Neuronal stem cell (in vitro differentiated cells): ENCODE measurements around the gene HAPLN3.

Source experiments
- DNase-seq: peaks from one replicate; pipeline ENCODE4 v3.0.0-alpha.2; 2013; ENCODE audit warnings: low spot score
- H2AFZ ChIP-seq: one replicate; pipeline ENCODE4 v1.6.1; 2013; ENCODE audit warnings: mild to moderate bottlenecking, low read length, inconsistent platforms
- H2AK5ac ChIP-seq: 2 replicates; pipeline ENCODE4 v1.6.1; 2013; ENCODE audit warnings: low read depth, mild to moderate bottlenecking, inconsistent platforms, low read length, moderate library complexity, mixed read lengths
- H2BK120ac ChIP-seq: 2 replicates; pipeline ENCODE4 v1.6.1; 2013; ENCODE audit warnings: low read depth, mild to moderate bottlenecking, inconsistent platforms, low read length, moderate library complexity, mixed read lengths
- H2BK12ac ChIP-seq: one replicate; pipeline ENCODE4 v1.6.1; 2013; ENCODE audit warnings: low read length, inconsistent platforms
- H2BK15ac ChIP-seq: 2 replicates; pipeline ENCODE4 v1.6.1; 2013; ENCODE audit warnings: mild to moderate bottlenecking, low read length, inconsistent platforms, mixed read lengths
- H2BK5ac ChIP-seq: one replicate; pipeline ENCODE4 v1.6.1; 2013; ENCODE audit warnings: inconsistent platforms, mild to moderate bottlenecking, low read length, moderate library complexity
- H3K14ac ChIP-seq: one replicate; pipeline ENCODE4 v1.6.1; 2013; ENCODE audit warnings: low read length, inconsistent platforms
- H3K18ac ChIP-seq: 2 replicates; pipeline ENCODE4 v1.6.1; 2013; ENCODE audit warnings: low read length, inconsistent platforms
- H3K23ac ChIP-seq: 2 replicates; pipeline ENCODE4 v1.6.1; 2013; ENCODE audit warnings: low read depth, mild to moderate bottlenecking, mixed read lengths, low read length, inconsistent platforms; ENCODE audit not compliant: poor library complexity
- H3K27ac ChIP-seq: replicated peaks from 3 replicates; pipeline ENCODE4 v1.5.1; 2013; ENCODE audit warnings: low read length, inconsistent platforms
- H3K27me3 ChIP-seq, 3 experiments: 2 replicates each; pipeline ENCODE4 v1.6.1; 2013; ENCODE audit warnings: low read length in 3 of 3, mild to moderate bottlenecking in 2 of 3, inconsistent platforms in 1 of 3, low read depth in 1 of 3, mixed read lengths in 1 of 3, moderate library complexity in 1 of 3; ENCODE audit not compliant: control insufficient read depth in 3 of 3, insufficient read depth in 3 of 3
- H3K36me3 ChIP-seq, 2 donors: replicated peaks in 1 of 2; 2 replicates each; pipeline ENCODE4 v1.6.1; 2013; ENCODE audit warnings: low read length in 2 of 2; ENCODE audit not compliant: control insufficient read depth in 2 of 2, insufficient read depth in 2 of 2
- H3K4ac ChIP-seq: 2 replicates; pipeline ENCODE4 v1.6.1; 2013; ENCODE audit warnings: inconsistent platforms, mild to moderate bottlenecking, low read length, moderate library complexity
- H3K4me1 ChIP-seq, 2 donors: 1 replicate in 1 of 2; 2 replicates in 1 of 2; pipeline ENCODE4 v1.6.1; 2013; ENCODE audit warnings: low read length in 2 of 2, low read depth in 1 of 2; ENCODE audit not compliant: control insufficient read depth in 2 of 2, insufficient read depth in 1 of 2
- H3K4me2 ChIP-seq: one replicate; pipeline ENCODE4 v1.6.1; 2013; ENCODE audit warnings: mild to moderate bottlenecking, low read length, inconsistent platforms; ENCODE audit not compliant: insufficient read depth, poor library complexity, severe bottlenecking
- H3K4me3 ChIP-seq, 2 donors: 2 replicates each; pipeline ENCODE4 v1.5.1; 2013; ENCODE audit warnings: low read length in 2 of 2, mild to moderate bottlenecking in 2 of 2, inconsistent platforms in 1 of 2, moderate library complexity in 1 of 2
- H3K79me1 ChIP-seq: one replicate; pipeline ENCODE4 v1.6.1; 2013; ENCODE audit warnings: low read depth, mild to moderate bottlenecking, inconsistent platforms, low read length, moderate library complexity
- H3K9ac ChIP-seq: one replicate; pipeline ENCODE4 v1.6.1; 2013; ENCODE audit warnings: mild to moderate bottlenecking, low read depth, low read length, inconsistent platforms; ENCODE audit not compliant: poor library complexity
- H3K9me3 ChIP-seq, 2 donors: replicated peaks in 1 of 2; 2 replicates each; pipeline versions ENCODE3 to v1.6.1; 2013; ENCODE audit warnings: low read length in 2 of 2, mild to moderate bottlenecking in 2 of 2, inconsistent platforms in 1 of 2, low read depth in 1 of 2, mixed read lengths in 1 of 2, moderate library complexity in 1 of 2; ENCODE audit not compliant: control insufficient read depth in 2 of 2, insufficient read depth in 1 of 2
- H4K8ac ChIP-seq: one replicate; pipeline ENCODE4 v1.6.1; 2013; ENCODE audit warnings: low read depth, mild to moderate bottlenecking, inconsistent platforms, low read length, moderate library complexity
- H4K91ac ChIP-seq: one replicate; pipeline ENCODE4 v1.6.1; 2013; ENCODE audit warnings: low read length, low read depth, mild to moderate bottlenecking, inconsistent platforms; ENCODE audit not compliant: poor library complexity
- WGBS, 2 donors: extraction: QIAGEN DNeasy Blood & Tissue Kit; methylation state at CpG; one replicate each; pipeline ENCODE4 v1.1.7; 2013; ENCODE audit warnings: missing lambda C conversion rate in 2 of 2, mixed read lengths in 1 of 2; ENCODE audit not compliant: insufficient read length in 2 of 2, insufficient replicate concordance in 1 of 2; ENCODE audit errors: extremely low coverage in 2 of 2; 5-methylcytosine and 5-hydroxymethylcytosine counted together

The HAPLN3 gene

GRCh38 chr15:88847144-88847543, 48.2 kb downstream of the HAPLN3 start:
- no peak for DNase-seq
- no peaks in the 10 kb centered on the region for H3K36me3 ChIP-seq
- no peak overlapping the region for H3K4ac ChIP-seq
- peak overlapping the region; percentile 42 for H2BK5ac ChIP-seq
- H3K27ac ChIP-seq: no peak overlapping the region
- no peak overlapping the region for H2BK15ac ChIP-seq
- no peak overlapping the region for H3K4me2 ChIP-seq
- no peak overlapping the region for H2AFZ ChIP-seq
- no CpG with 5 or more reads among the region's 20 CpGs for WGBS, 2 donors
- no peak overlapping the region for H3K9ac ChIP-seq
- H3K79me1 ChIP-seq: no peaks in the 10 kb centered on the region
- H3K14ac ChIP-seq: peak overlapping the region; percentile 86
- H3K23ac ChIP-seq: no peak overlapping the region
- no peak overlapping the region for H2BK12ac ChIP-seq
- H2AK5ac ChIP-seq: peak overlapping the region; percentile 32
- no peak overlapping the region for H4K8ac ChIP-seq
- no peaks in the 10 kb centered on the region for H3K27me3 ChIP-seq
- no peaks in the 10 kb centered on the region for H3K9me3 ChIP-seq
- H4K91ac ChIP-seq: no peak overlapping the region
- H2BK120ac ChIP-seq: no peak overlapping the region
- no peaks in the 10 kb centered on the region for H3K4me1 ChIP-seq
- no peak overlapping the region for H3K18ac ChIP-seq
- H3K4me3 ChIP-seq: no peak overlapping the region

- H3K9me3 ChIP-seq: no peaks in the 10 kb centered on the region
These were observed 49.7 kb downstream of the HAPLN3 start for GRCh38 chr15:88845616-88846015.

GRCh38 chr15:88844749-88845386, 50.5 kb downstream of the HAPLN3 start:
- no peak for DNase-seq
- H3K18ac ChIP-seq: no peak overlapping the region
- no peak overlapping the region for H2AFZ ChIP-seq
- H3K4me1 ChIP-seq: no peaks in the 10 kb centered on the region
- H3K9me3 ChIP-seq: no peaks in the 10 kb centered on the region
- no peak overlapping the region for H3K14ac ChIP-seq
- no peak overlapping the region for H3K4me3 ChIP-seq
- no peak overlapping the region for H3K4me2 ChIP-seq
- no peak overlapping the region for H3K23ac ChIP-seq
- H3K4ac ChIP-seq: no peak overlapping the region
- H2BK120ac ChIP-seq: no peak overlapping the region
- H2BK12ac ChIP-seq: no peak overlapping the region
- no peaks in the 10 kb centered on the region for H3K79me1 ChIP-seq
- H4K91ac ChIP-seq: no peak overlapping the region
- H2BK5ac ChIP-seq: no peak overlapping the region
- H3K36me3 ChIP-seq: no peaks in the 10 kb centered on the region
- no peaks in the 10 kb centered on the region for H3K27me3 ChIP-seq
- H3K27ac ChIP-seq: no peak overlapping the region
- no peak overlapping the region for H2BK15ac ChIP-seq
- H3K9ac ChIP-seq: no peak overlapping the region
- no peak overlapping the region for H2AK5ac ChIP-seq
- H4K8ac ChIP-seq: no peak overlapping the region
- WGBS, 2 donors: no CpG with 5 or more reads among the region's 5 CpGs

More at GRCh38 chr15:88845616-88846015, 49.7 kb downstream of the HAPLN3 start:
- H3K79me1 ChIP-seq: no peaks in the 10 kb centered on the region
- H3K27me3 ChIP-seq: no peaks in the 10 kb centered on the region
- no peak overlapping the region for H3K23ac ChIP-seq
- no peak overlapping the region for H2AK5ac ChIP-seq
- H3K18ac ChIP-seq: no peak overlapping the region
- no peak for DNase-seq
- no peak overlapping the region for H3K4ac ChIP-seq
- H4K91ac ChIP-seq: no peak overlapping the region
- no CpG with 5 or more reads among the region's 15 CpGs for WGBS, 2 donors
- H3K9ac ChIP-seq: no peak overlapping the region
- H3K4me1 ChIP-seq: no peaks in the 10 kb centered on the region
- no peak overlapping the region for H2BK5ac ChIP-seq
- H3K4me2 ChIP-seq: no peak overlapping the region
- no peak overlapping the region for H4K8ac ChIP-seq
- H3K14ac ChIP-seq: no peak overlapping the region
- no peak overlapping the region for H2BK120ac ChIP-seq
- H2BK12ac ChIP-seq: no peak overlapping the region
- no peaks in the 10 kb centered on the region for H3K36me3 ChIP-seq
- no peak overlapping the region for H3K4me3 ChIP-seq
- H3K27ac ChIP-seq: no peak overlapping the region
- no peak overlapping the region for H2AFZ ChIP-seq
- no peak overlapping the region for H2BK15ac ChIP-seq

- peaks cover 0 to 3% (median 0%) of the 10 kb centered on the region in 3 experiments for H3K27me3 ChIP-seq
- H3K9ac ChIP-seq: no peak overlapping the region
- H3K79me1 ChIP-seq: no peaks in the 10 kb centered on the region
- no peak for DNase-seq
- no peak overlapping the region for H3K18ac ChIP-seq
- no peak overlapping the region for H3K23ac ChIP-seq
- H3K9me3 ChIP-seq: no peaks in the 10 kb centered on the region
- H4K91ac ChIP-seq: no peak overlapping the region
- no peak overlapping the region for H3K27ac ChIP-seq
- no peak overlapping the region for H2BK15ac ChIP-seq
- no peaks in the 10 kb centered on the region for H3K4me1 ChIP-seq
- no peak overlapping the region for H2AFZ ChIP-seq
- no CpG with 5 or more reads among the region's 21 CpGs for WGBS, 2 donors
- no peak overlapping the region for H3K4me2 ChIP-seq
- H2BK120ac ChIP-seq: no peak overlapping the region
- no peak overlapping the region for H2AK5ac ChIP-seq
- H3K4me3 ChIP-seq: no peak overlapping the region
- no peak overlapping the region for H2BK5ac ChIP-seq
- H3K36me3 ChIP-seq: no peaks in the 10 kb centered on the region
- no peak overlapping the region for H2BK12ac ChIP-seq
- H4K8ac ChIP-seq: no peak overlapping the region
- H3K4ac ChIP-seq: no peak overlapping the region
- no peak overlapping the region for H3K14ac ChIP-seq
These were observed 52.0 kb downstream of the HAPLN3 start for GRCh38 chr15:88843334-88843733.
